C4-2B (cell line): ENCODE data around the gene PATJ.

Experiments
- CTCF ChIP-seq: fragments of 450-650 bp; conservative IDR thresholded peaks from 2 replicates; pipeline ENCODE4 v1.5.1; 2017; ENCODE audit warnings: mild to moderate bottlenecking
- ZFX ChIP-seq: fragments of 450-650 bp; IDR thresholded peaks from 2 replicates; pipeline ENCODE4 v1.6.1; 2017

GRCh38 chr1:62057230-62057629 is 314.9 kb downstream of the PATJ start:
- TF ChIP-seq CTCF = no peak
- TF ChIP-seq ZFX = no peak
